Gastrocnemius medialis (tissue), 4 donors: ENCODE measurements around the gene MEIKIN. TPM values are rescaled to one million over a fixed set of nuclear protein-coding genes. Genes with fewer than 3 reads are reported as not detected.

Experiments used
- ATAC-seq, 2 donors: fragments of 150-250 bp; one replicate each; pipeline ENCODE4 v1.9.1; 2016
- DNase-seq, 2 donors: peaks; one replicate each; pipeline ENCODE4 v3.0.0-alpha.2; 2019
- H3K27ac ChIP-seq, 4 donors: fragments of 200-600 bp; sonication (generic); 1 replicate in 1 of 4; 2 replicates in 3 of 4; pipeline ENCODE4 v1.5.1; 2016 to 2018; ENCODE audit warnings: mild to moderate bottlenecking in 2 of 4, moderate library complexity in 1 of 4
- H3K27me3 ChIP-seq, 3 donors: fragments of 200-600 bp; sonication (generic) in 2 of 3; 1 replicate in 1 of 3; 2 replicates in 2 of 3; pipeline versions ENCODE4 v1.5.1 to v1.6.0; 2016 to 2019; ENCODE audit warnings: mild to moderate bottlenecking in 1 of 3, moderate library complexity in 1 of 3
- H3K36me3 ChIP-seq, 2 donors: fragments of 200-600 bp; sonication (generic) in 1 of 2; one replicate each; pipeline ENCODE4 v1.5.1; 2017 to 2018
- H3K4me1 ChIP-seq, 2 donors: fragments of 200-600 bp; sonication (generic) in 1 of 2; one replicate each; pipeline ENCODE4 v1.5.1; 2016 to 2017; ENCODE audit warnings: mild to moderate bottlenecking in 2 of 2
- H3K4me3 ChIP-seq, 4 donors: fragments of 200-600 bp; sonication (generic) in 3 of 4; 1 replicate in 1 of 4; 2 replicates in 3 of 4; pipeline ENCODE4 v1.5.1; 2016 to 2019; ENCODE audit warnings: mild to moderate bottlenecking in 2 of 4
- H3K9me3 ChIP-seq, 3 donors: fragments of 200-600 bp; sonication (generic) in 2 of 3; 1 replicate in 1 of 3; 2 replicates in 2 of 3; pipeline ENCODE4 v1.5.1; 2016 to 2019
- CTCF ChIP-seq, 5 experiments: fragments of 450-650 bp in 3 of 5; fragments of 200-600 bp in 2 of 5; sonication (generic) in 2 of 5; IDR thresholded peaks in 4 of 5; conservative IDR thresholded peaks in 1 of 5; 1 replicate in 4 of 5; 2 replicates in 1 of 5; pipeline ENCODE4 v1.5.1; 2016 to 2019; ENCODE audit warnings: antibody characterized with exemption in 5 of 5, mild to moderate bottlenecking in 3 of 5, moderate library complexity in 3 of 5
- POLR2A ChIP-seq, 2 donors: fragments of 450-650 bp; IDR thresholded peaks; one replicate each; pipeline ENCODE4 v1.6.1; 2017; ENCODE audit warnings: antibody characterized with exemption in 2 of 2, mild to moderate bottlenecking in 2 of 2, moderate library complexity in 2 of 2
- in situ Hi-C, 4 donors: fragments of 200-750 bp; cut with MboI; loops; one replicate each; pipeline versions ENCODE4 v1.15.0 to v1.8.0; 2017; ENCODE audit warnings: low sequenced_read_pairs in 4 of 4
- intact Hi-C: fragments of 100-400 bp; cut with DNase I; formaldehyde crosslinking; loops from one replicate; pipeline ENCODE4 v1.15.1; 2023; ENCODE audit warnings: low total_unique reads
- total RNA-seq, 4 donors: library from RNA; depleted of rRNA; stranded (reverse); fragments of >200 nt; gene quantifications; one replicate each; pipeline versions ENCODE4 v1.1.0 to v1.2.3, GENCODE V29; 2016

MEIKIN gene
- total RNA-seq, 4 donors from 2014 or later: not detected

- peak in 1 of 2 donors; percentile 6 for DNase-seq
- Histone ChIP-seq H3K36me3 (no peaks in the 10 kb centered on the region), H3K9me3 (no peaks in the 10 kb centered on the region), H3K27ac (no peak overlapping the region), H3K4me3 (no peak overlapping the region), H3K4me1 (no peaks in the 10 kb centered on the region), H3K27me3 (no peaks in the 10 kb centered on the region)
- ATAC-seq: no peak
- in situ Hi-C loops: no loop called here
- intact Hi-C loops: no loop called here
- no peak for TF ChIP-seq POLR2A (IDR thresholded peaks at IDR 0.05)
- TF ChIP-seq CTCF (IDR thresholded peaks at IDR 0.05 in 4 of 5, conservative IDR thresholded peaks at IDR 0.05 in 1 of 5): no peak
Measured at GRCh38 chr5:131992370-131992769, 46.9 kb upstream of the MEIKIN start.

GRCh38 chr5:131991593-131992324 is 46.3 kb upstream of the MEIKIN start:
- H3K9me3 ChIP-seq: no peaks in the 10 kb centered on the region
- no peaks in the 10 kb centered on the region for H3K4me1 ChIP-seq
- in situ Hi-C loops: no loop called here
- no peaks in the 10 kb centered on the region for H3K27me3 ChIP-seq
- no peak overlapping the region for H3K27ac ChIP-seq
- TF ChIP-seq POLR2A (IDR thresholded peaks at IDR 0.05) (no peak), CTCF (IDR thresholded peaks at IDR 0.05 in 4 of 5, conservative IDR thresholded peaks at IDR 0.05 in 1 of 5) (no peak)
- H3K4me3 ChIP-seq: no peak overlapping the region
- ATAC-seq (no peak), DNase-seq (peak in 1 of 2 donors; percentile 9)
- H3K36me3 ChIP-seq: no peaks in the 10 kb centered on the region
- intact Hi-C loops: no loop called here

DNA sequence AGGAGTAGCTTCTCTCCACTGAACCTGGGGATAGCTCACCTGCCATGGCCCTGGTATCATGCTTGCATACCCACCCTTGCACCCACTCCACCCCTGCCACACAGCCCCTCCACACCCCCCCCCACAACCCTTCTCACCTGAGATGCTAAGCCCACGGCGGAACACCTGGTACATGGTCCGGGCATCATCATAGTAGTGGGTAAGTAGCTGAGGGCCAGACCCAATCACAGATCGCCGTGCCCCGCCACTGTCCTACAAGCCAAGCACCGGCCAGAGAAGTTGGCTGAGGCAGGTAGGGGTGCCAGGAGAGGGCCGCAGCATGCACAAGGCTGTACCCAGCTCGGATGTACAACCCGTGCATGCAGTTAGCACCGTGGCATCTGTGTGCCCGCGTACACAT is 45.3 kb upstream of the MEIKIN start:
- DNase-seq: peak in 1 of 2 donors; percentile 5
- H3K27ac ChIP-seq: no peak overlapping the region
- no peaks in the 10 kb centered on the region for H3K9me3 ChIP-seq
- ATAC-seq: no peak
- H3K36me3 ChIP-seq: no peaks in the 10 kb centered on the region
- H3K27me3 ChIP-seq: no peaks in the 10 kb centered on the region
- no peak overlapping the region for H3K4me3 ChIP-seq
- intact Hi-C loops: no loop called here
- TF ChIP-seq POLR2A (IDR thresholded peaks at IDR 0.05): no peak
- TF ChIP-seq CTCF (IDR thresholded peaks at IDR 0.05 in 4 of 5, conservative IDR thresholded peaks at IDR 0.05 in 1 of 5): no peak
- no peaks in the 10 kb centered on the region for H3K4me1 ChIP-seq
- in situ Hi-C loops: no loop called here

GRCh38 chr5:131988601-131989000 is 43.1 kb upstream of the MEIKIN start:
- in situ Hi-C loops: no loop called here
- DNase-seq: no peak
- ATAC-seq: no peak
- Histone ChIP-seq H3K4me3 (no peak overlapping the region), H3K4me1 (peaks cover 0 to under 1% of the 10 kb centered on the region in 2 donors), H3K27me3 (no peaks in the 10 kb centered on the region), H3K27ac (no peak overlapping the region), H3K9me3 (no peaks in the 10 kb centered on the region), H3K36me3 (no peaks in the 10 kb centered on the region)
- intact Hi-C loops: loop anchor here (10.0 kb wide), 1 partner anchor 806 kb away; no protein-coding TSS in a partner anchor
- TF ChIP-seq POLR2A (IDR thresholded peaks at IDR 0.05) (no peak), CTCF (IDR thresholded peaks at IDR 0.05 in 4 of 5, conservative IDR thresholded peaks at IDR 0.05 in 1 of 5) (no peak)
